A549 (cell line): Measurements from ENCODE around the gene CARD9. TPM values are rescaled to one million over a fixed set of nuclear protein-coding genes. Genes with fewer than 3 reads are reported as not detected.
A peak's percentile ranks its signal among the peaks of the same experiment; 100 is the strongest.

ENCODE experiments used
- ATAC-seq, 2 experiments: fragments of 200-7000 bp in 1 of 2; fragments of >200 bp in 1 of 2; cut with Nextera tagmentation in 1 of 2; cut with Tn5 transposase in 1 of 2; 3 replicates each; pipeline versions ENCODE4 v1.8.0 to v1.9.1; 2018 to 2020; ENCODE audit warnings: mild to moderate bottlenecking in 1 of 2, moderate library complexity in 1 of 2
- CTCF ChIA-PET: fragments of 300-600 bp; sonication (Branson Sonifier 250); formaldehyde crosslinking; extraction: SDS; loops from one replicate; lab custom pipeline; 2021; ENCODE audit warnings: antibody characterized with exemption, inconsistent platforms; lab: Yijun Ruan, JAX
- POLR2A ChIA-PET: fragments of 350-600 bp; formaldehyde crosslinking; extraction: SDS; loops from one replicate; lab custom pipeline; 2021; ENCODE audit warnings: antibody characterized with exemption, inconsistent platforms; lab: Yijun Ruan, JAX
- DNase-seq, 2 experiments: peaks; one replicate each; pipeline versions ENCODE4 v3.0.0 to v3.0.0-alpha.2; 2011 to 2016; ENCODE audit warnings: low read depth in 1 of 2, low spot score in 1 of 2
- FAIRE-seq: peaks from 2 replicates; lab custom pipeline; 2011; peaks lifted over from hg19 to GRCh38; lab: Jason Lieb, UNC
- H3K27ac ChIP-seq, 2 experiments: fragments of >200 bp; sonication (Bioruptor Twin); formaldehyde crosslinking; 3 replicates each; pipeline ENCODE4 v1.5.1; 2016 to 2017
- H3K4me1 ChIP-seq: fragments of >200 bp; sonication (Bioruptor Twin); formaldehyde crosslinking; 3 replicates; pipeline ENCODE4 v1.6.1; 2016
- H3K4me2 ChIP-seq: fragments of >200 bp; sonication (Bioruptor Twin); formaldehyde crosslinking; 3 replicates; pipeline ENCODE4 v1.6.1; 2016
- H3K4me3 ChIP-seq: fragments of >200 bp; sonication (Bioruptor Twin); formaldehyde crosslinking; 3 replicates; pipeline ENCODE4 v1.5.1; 2016
- H3K9me3 ChIP-seq: fragments of >200 bp; sonication (Bioruptor Twin); formaldehyde crosslinking; 3 replicates; pipeline ENCODE4 v1.6.1; 2016
- ATOH8 ChIP-seq: fragments of 250-450 bp; sonication (Bioruptor Pico); IDR thresholded peaks from 2 replicates; pipeline ENCODE4 v1.5.0; 2020; ENCODE audit warnings: low read depth, mild to moderate bottlenecking, moderate library complexity
- BCL3 ChIP-seq: fragments of >200 bp; sonication (Bioruptor Twin); formaldehyde crosslinking; IDR thresholded peaks from 3 replicates; pipeline ENCODE4 v1.6.1; 2016
- BHLHE40 ChIP-seq: IDR thresholded peaks from 2 replicates; pipeline ENCODE4 v1.6.1; 2012; ENCODE audit warnings: low read depth, low read length, inconsistent platforms
- CBX2 ChIP-seq: fragments of 200-600 bp; sonication (generic); IDR thresholded peaks from 2 replicates; pipeline ENCODE4 v1.6.1; 2016; ENCODE audit warnings: low read depth, mild to moderate bottlenecking, borderline replicate concordance
- CHD4 ChIP-seq: fragments of 200-600 bp; sonication (generic); IDR thresholded peaks from 2 replicates; pipeline ENCODE4 v1.6.1; 2016; ENCODE audit warnings: antibody characterized with exemption, mild to moderate bottlenecking, borderline replicate concordance
- CTCF ChIP-seq: fragments of >200 bp; sonication (Bioruptor Twin); formaldehyde crosslinking; IDR thresholded peaks from 3 replicates; pipeline ENCODE4 v1.5.1; 2016
- E2F6 ChIP-seq: IDR thresholded peaks from 2 replicates; pipeline ENCODE4 v1.6.1; 2012; ENCODE audit warnings: low read depth, borderline replicate concordance
- EHF ChIP-seq: fragments of 250-450 bp; sonication (Bioruptor Pico); IDR thresholded peaks from 2 replicates; pipeline ENCODE4 v1.5.0; 2020; ENCODE audit warnings: mild to moderate bottlenecking
- ESRRA ChIP-seq: fragments of 150-350 bp; IDR thresholded peaks from 2 replicates; pipeline ENCODE4 v1.6.1; 2014; ENCODE audit warnings: mild to moderate bottlenecking, low read length, borderline replicate concordance
- FOXS1 ChIP-seq: fragments of 250-450 bp; sonication (Bioruptor Pico); IDR thresholded peaks from 2 replicates; pipeline ENCODE4 v1.5.0; 2020; ENCODE audit warnings: mild to moderate bottlenecking, moderate library complexity
- GATA3 ChIP-seq: IDR thresholded peaks from 2 replicates; pipeline ENCODE4 v1.6.1; 2012; ENCODE audit warnings: borderline replicate concordance
- HEYL ChIP-seq: fragments of 250-450 bp; sonication (Bioruptor Pico); IDR thresholded peaks from 2 replicates; pipeline ENCODE4 v1.8.0; 2021; ENCODE audit warnings: mild to moderate bottlenecking, moderate library complexity
- HOXB13 ChIP-seq: fragments of 250-450 bp; sonication (Bioruptor Pico); IDR thresholded peaks from 2 replicates; pipeline ENCODE4 v1.5.0; 2020; ENCODE audit warnings: low read depth, mild to moderate bottlenecking, moderate library complexity
- HOXB5 ChIP-seq: fragments of 250-450 bp; sonication (Bioruptor Pico); IDR thresholded peaks from 2 replicates; pipeline ENCODE4 v1.5.0; 2020; ENCODE audit warnings: mild to moderate bottlenecking, moderate library complexity
- KDM1A ChIP-seq: fragments of 200-600 bp; sonication (generic); IDR thresholded peaks from 2 replicates; pipeline ENCODE4 v1.6.1; 2016; ENCODE audit warnings: low read depth, mild to moderate bottlenecking
- KDM5A ChIP-seq: fragments of 200-600 bp; sonication (generic); IDR thresholded peaks from 2 replicates; pipeline ENCODE4 v1.6.1; 2016; ENCODE audit warnings: antibody characterized with exemption, mild to moderate bottlenecking
- MAZ ChIP-seq: fragments of 150-350 bp; IDR thresholded peaks from 2 replicates; pipeline ENCODE4 v1.6.1; 2014; ENCODE audit warnings: antibody characterized with exemption, low read depth, low read length, borderline replicate concordance
- NR3C1 ChIP-seq: fragments of >200 bp; sonication (Bioruptor Twin); formaldehyde crosslinking; IDR thresholded peaks from 3 replicates; pipeline ENCODE4 v1.6.1; 2017
- POLR2AphosphoS2 ChIP-seq: conservative IDR thresholded peaks from 2 replicates; pipeline ENCODE4 v1.6.1; 2012; ENCODE audit warnings: low read length, improper control_type of control experiment, inconsistent platforms
- RCOR1 ChIP-seq: fragments of 150-350 bp; IDR thresholded peaks from 2 replicates; pipeline ENCODE4 v1.6.1; 2014; ENCODE audit warnings: antibody characterized with exemption, low read length, low read depth
- RFX5 ChIP-seq: fragments of 450-650 bp; IDR thresholded peaks from 2 replicates; pipeline ENCODE4 v1.7.1; 2014; ENCODE audit warnings: antibody characterized with exemption, mild to moderate bottlenecking, moderate library complexity
- RNF2 ChIP-seq: fragments of 200-600 bp; sonication (generic); IDR thresholded peaks from 2 replicates; pipeline ENCODE4 v1.6.1; 2016; ENCODE audit warnings: low read depth, mild to moderate bottlenecking, antibody characterized with exemption, moderate library complexity, borderline replicate concordance
- SREBF2 ChIP-seq: fragments of 450-650 bp; IDR thresholded peaks from 2 replicates; pipeline ENCODE4 v1.6.1; 2014; ENCODE audit warnings: mild to moderate bottlenecking, moderate library complexity
- TFCP2L1 ChIP-seq: fragments of 250-450 bp; sonication (Bioruptor Pico); IDR thresholded peaks from 2 replicates; pipeline ENCODE4 v1.5.0; 2021; ENCODE audit warnings: mild to moderate bottlenecking
- ZFP36 ChIP-seq: fragments of 450-650 bp; IDR thresholded peaks from 2 replicates; pipeline ENCODE4 v1.6.1; 2014; ENCODE audit warnings: borderline replicate concordance; ENCODE audit not compliant: partially characterized antibody
- ZNF302 ChIP-seq: fragments of 250-450 bp; sonication (Bioruptor Pico); IDR thresholded peaks from 2 replicates; pipeline ENCODE4 v1.9.0; 2021; ENCODE audit warnings: inconsistent platforms, mild to moderate bottlenecking, moderate library complexity
- ZSCAN20 ChIP-seq: fragments of 250-450 bp; sonication (Bioruptor Pico); IDR thresholded peaks from 2 replicates; pipeline ENCODE4 v1.8.0; 2022; ENCODE audit warnings: mild to moderate bottlenecking, moderate library complexity
- WGBS: methylation state at CpG from one replicate; pipeline ENCODE4 v1.1.6; 2017; ENCODE audit errors: missing lambda C conversion rate; 5-methylcytosine and 5-hydroxymethylcytosine counted together
- polyA plus RNA-seq, 4 experiments: library from polyadenylated mRNA; depleted of rRNA in 3 of 4; stranded (reverse); fragments of >200 nt; fragmentation: RNase III in 1 of 4; extraction: RNeasy Plus Mini Kit Qiagen cat#74134 plus additional on column Dnase treatment in 1 of 4; gene quantifications; 2 replicates in 3 of 4; 3 replicates in 1 of 4; pipeline ENCODE4 v1.2.3, GENCODE V29; 2011 to 2017
- TF ChIP-seq, protein P1 (sequence below): fragments of >200 bp; sonication (Bioruptor Twin); formaldehyde crosslinking; IDR thresholded peaks from 2 replicates; pipeline ENCODE4 v1.6.1; 2016

CARD9 gene
- polyA plus RNA-seq, 2 of the 4 experiments (the other 2 are of a cell fraction) = 0.21 to 0.94 TPM

DNA sequence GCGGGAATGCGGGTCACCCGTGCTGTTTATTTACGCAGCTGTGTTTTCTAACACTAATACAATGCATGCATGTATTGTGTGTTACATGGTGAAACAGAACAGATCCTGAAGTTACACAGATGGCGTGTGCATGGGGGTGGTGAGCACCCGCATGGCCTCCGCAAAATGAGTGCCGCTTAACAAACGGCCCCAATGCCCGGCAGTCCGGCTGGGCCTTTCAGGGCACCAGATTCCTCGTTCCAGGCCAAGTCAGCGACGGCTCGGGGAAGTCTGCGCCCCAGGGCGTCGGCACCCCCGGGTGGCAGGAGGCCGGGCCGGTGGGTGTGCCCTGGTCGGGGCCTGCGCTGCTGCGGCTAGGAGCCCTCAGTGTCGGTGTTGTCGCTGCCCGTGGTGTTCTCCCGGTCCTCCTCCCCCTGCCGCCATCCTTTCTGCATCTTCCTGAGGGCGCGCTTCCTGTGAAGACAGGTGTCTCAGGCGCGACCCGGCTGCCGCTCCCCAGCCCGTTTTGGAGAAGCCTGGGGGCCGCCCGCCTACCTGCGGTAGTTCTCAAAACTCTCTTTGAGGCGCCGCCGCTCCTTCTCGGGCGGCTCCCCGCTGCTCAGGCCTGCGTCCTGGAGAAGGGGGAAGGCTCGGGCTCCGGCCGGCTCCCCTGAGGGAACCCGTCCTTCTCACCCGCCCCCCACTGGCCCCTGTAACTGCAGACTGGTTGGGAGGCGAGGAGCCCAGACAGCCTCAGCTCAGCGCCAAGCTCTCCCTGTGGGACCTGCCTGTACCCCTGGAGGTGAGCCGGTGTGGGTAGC, 9.3 kb downstream of the CARD9 start:
- Histone ChIP-seq H3K9me3 (no peaks in the 10 kb centered on the region), H3K4me3 (peak overlapping the region; percentile 88), H3K27ac (peak overlapping the region in 1 of 2 experiments; percentile 98; a peak in 4 of 6 replicates), H3K4me1 (peaks cover 13% of the 10 kb centered on the region; the same call in 2 of the 3 replicates), H3K4me2 (peak overlapping the region; percentile 77)
- ATAC-seq (no peak), DNase-seq (no peak), FAIRE-seq (no peak)
- CTCF ChIA-PET = interaction anchor here (0.8 to 3.9 kb wide), 31 partner anchors 8 to 357 kb away, joined by 3 to 29 read pairs (median 5); partner anchors contain the start of gene CARD9
- no peak for TF ChIP-seq SREBF2
- TF ChIP-seq RNF2 = 0 out of 2 replicates have a peak, but pooled peaks have one; percentile 51
- TF ChIP-seq, protein P1, sequence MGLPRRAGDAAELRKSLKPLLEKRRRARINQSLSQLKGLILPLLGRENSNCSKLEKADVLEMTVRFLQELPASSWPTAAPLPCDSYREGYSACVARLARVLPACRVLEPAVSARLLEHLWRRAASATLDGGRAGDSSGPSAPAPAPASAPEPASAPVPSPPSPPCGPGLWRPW = no peak
- WGBS = 83% methylated on average over 43 of the region's 54 CpGs
- POLR2A ChIA-PET = interaction anchor here (0.6 to 2.4 kb wide), 8 partner anchors 8 to 120 kb away, joined by 4 to 33 read pairs (median 12); partner anchors contain the start of gene SNAPC4

- Histone ChIP-seq H3K27ac (peak within 1 kb of the TSS; percentile 96 to 98), H3K4me1 (peaks cover 13% of the 10 kb centered on the region; the same call in 2 of the 3 replicates), H3K4me3 (peak within 1 kb of the TSS; percentile 88), H3K9me3 (no peaks in the 10 kb centered on the region), H3K4me2 (peak within 1 kb of the TSS; percentile 77)
- FAIRE-seq (no peak), ATAC-seq (peak; percentile 72 to 86), DNase-seq (peak; percentile 87 to 95)
- POLR2A ChIA-PET = interaction anchor here (0.5 to 2.4 kb wide), 24 partner anchors 9 to 648 kb away, joined by 3 to 33 read pairs (median 4); partner anchors contain the start of genes ENTR1, PMPCA and SNAPC4
- CTCF ChIA-PET = interaction anchor here (0.6 to 3.9 kb wide), 38 partner anchors 9 to 358 kb away, joined by 3 to 29 read pairs (median 4); partner anchors contain the start of gene CARD9
- 0% methylated on average over 15 of the region's 97 CpGs for WGBS
- TF ChIP-seq BCL3 = peak; percentile 94
- 0 out of 2 replicates have a peak, but pooled peaks have one; percentile 34 for TF ChIP-seq MAZ
- TF ChIP-seq GATA3 = no peak
- TF ChIP-seq ZNF302 (CRISPR knock-in tag) = no peak
- no peak for TF ChIP-seq NR3C1
- TF ChIP-seq HOXB5 (CRISPR knock-in tag) = peak; percentile 74; the same call in 1 of the 2 replicates
- no peak for TF ChIP-seq POLR2AphosphoS2
- TF ChIP-seq CBX2 = no peak
- no peak for TF ChIP-seq RNF2
- TF ChIP-seq HEYL = no peak
- no peak for TF ChIP-seq KDM5A
- TF ChIP-seq ZSCAN20 (CRISPR knock-in tag) = peak; percentile 35; the same call in 1 of the 2 replicates
- no peak for TF ChIP-seq ESRRA
- peak; percentile 100 for TF ChIP-seq E2F6
- TF ChIP-seq KDM1A = no peak
- TF ChIP-seq EHF (CRISPR knock-in tag) = 0 out of 2 replicates have a peak, but pooled peaks have one; percentile 34
- peak; percentile 85 for TF ChIP-seq BHLHE40
- peak; percentile 84; the same call in 1 of the 2 replicates for TF ChIP-seq ATOH8 (CRISPR knock-in tag)
- TF ChIP-seq FOXS1 (CRISPR knock-in tag) = no peak
- no peak for TF ChIP-seq RCOR1
- peak; percentile 97 for TF ChIP-seq CTCF
- TF ChIP-seq ZFP36 = no peak
- no peak for TF ChIP-seq CHD4
- no peak for TF ChIP-seq TFCP2L1 (CRISPR knock-in tag)
- TF ChIP-seq HOXB13 (CRISPR knock-in tag) = no peak
- TF ChIP-seq RFX5 = no peak; the same call in 1 of the 2 replicates
Observed at GRCh38 chr9:136363106-136363948, 10.1 kb downstream of the CARD9 start, which contains the start of gene DNLZ. DNLZ (minus strand) TSS chr9:136363744; CDS start chr9:136363714, 30 bp downstream.
